ENCODE results near the gene MYH10. TPM values are rescaled to one million over a fixed set of nuclear protein-coding genes. Genes with fewer than 3 reads are reported as not detected.
A peak's percentile ranks its signal among the peaks of the same experiment; 100 is the strongest.

The MYH10 gene
- total RNA-seq, 2 donors from 2014 or later = 251 to 257 TPM

GRCh38 chr17:8469964-8470363 lies 160.6 kb downstream of the MYH10 start:
- H3K27me3 ChIP-seq (ENCODE audit: control insufficient read depth, insufficient read depth, low read length, poor library complexity, severe bottlenecking) = no peaks in the 10 kb centered on the region
- H3K27ac ChIP-seq (ENCODE audit: low read depth, low read length) = no peak overlapping the region
- H3K27ac Mint-ChIP-seq = peak overlapping the region; percentile 65
- peaks cover 2% of the 10 kb centered on the region for H3K4me1 Mint-ChIP-seq
- H3K4me1 ChIP-seq (ENCODE audit: control insufficient read depth, insufficient read depth, low read length) = no peaks in the 10 kb centered on the region
- WGBS, 2 experiments (ENCODE audit: insufficient coverage in 1 of 2, insufficient read length in 1 of 2) = 91% methylated on average over 11 to 12 of the region's 12 CpGs
- peaks cover 85% of the 10 kb centered on the region for H3K36me3 ChIP-seq (ENCODE audit: control insufficient read depth, insufficient read depth, low read length)
- H3K9ac ChIP-seq (ENCODE audit: extremely low read depth, low read length, poor library complexity, severe bottlenecking) = no peak overlapping the region
- H3K27me3 Mint-ChIP-seq (ENCODE audit: insufficient read depth) = no peaks in the 10 kb centered on the region
- H3K4me3 ChIP-seq (ENCODE audit: low read length) = no peak overlapping the region
- no peaks in the 10 kb centered on the region for H3K9me3 ChIP-seq (ENCODE audit: control insufficient read depth, low read length)
- TF ChIP-seq CTCF (conservative IDR thresholded peaks at IDR 0.05) = no peak
- no peak overlapping the region for H3K4me3 Mint-ChIP-seq
- no peaks in the 10 kb centered on the region for H3K9me3 Mint-ChIP-seq
- DNase-seq = peak; percentile 47
- H3K36me3 Mint-ChIP-seq (ENCODE audit: low read depth) = peaks cover 50% of the 10 kb centered on the region

- Histone ChIP-seq H3K9me3 (ENCODE audit: control insufficient read depth, low read length) (no peaks in the 10 kb centered on the region), H3K27me3 (ENCODE audit: control insufficient read depth, insufficient read depth, low read length, poor library complexity, severe bottlenecking) (no peaks in the 10 kb centered on the region), H3K36me3 (ENCODE audit: control insufficient read depth, insufficient read depth, low read length) (peaks cover 85% of the 10 kb centered on the region), H3K9ac (ENCODE audit: extremely low read depth, low read length, poor library complexity, severe bottlenecking) (no peak overlapping the region), H3K27ac (ENCODE audit: low read depth, low read length) (no peak overlapping the region), H3K4me1 (ENCODE audit: control insufficient read depth, insufficient read depth, low read length) (no peaks in the 10 kb centered on the region), H3K4me3 (ENCODE audit: low read length) (no peak overlapping the region)
- Mint-ChIP-seq H3K4me1 (peaks cover 2% of the 10 kb centered on the region), H3K27me3 (ENCODE audit: insufficient read depth) (no peaks in the 10 kb centered on the region), H3K27ac (no peak overlapping the region), H3K36me3 (ENCODE audit: low read depth) (peaks cover 40% of the 10 kb centered on the region), H3K9me3 (no peaks in the 10 kb centered on the region), H3K4me3 (no peak overlapping the region)
- no peak for DNase-seq
- WGBS, 2 experiments (ENCODE audit: insufficient coverage in 1 of 2, insufficient read length in 1 of 2) = 96% methylated on average over 3 of the region's 3 CpGs; no CpG with 5 or more reads in 1 of the 2 experiments
- TF ChIP-seq CTCF (conservative IDR thresholded peaks at IDR 0.05) = no peak
These were observed 161.5 kb downstream of the MYH10 start for GRCh38 chr17:8468980-8469379.

GRCh38 chr17:8468127-8468526 lies 162.4 kb downstream of the MYH10 start:
- Histone ChIP-seq H3K4me1 (ENCODE audit: control insufficient read depth, insufficient read depth, low read length) (no peaks in the 10 kb centered on the region), H3K9me3 (ENCODE audit: control insufficient read depth, low read length) (no peaks in the 10 kb centered on the region), H3K27me3 (ENCODE audit: control insufficient read depth, insufficient read depth, low read length, poor library complexity, severe bottlenecking) (no peaks in the 10 kb centered on the region), H3K4me3 (ENCODE audit: low read length) (no peak overlapping the region), H3K36me3 (ENCODE audit: control insufficient read depth, insufficient read depth, low read length) (peaks cover 83% of the 10 kb centered on the region), H3K9ac (ENCODE audit: extremely low read depth, low read length, poor library complexity, severe bottlenecking) (no peak overlapping the region), H3K27ac (ENCODE audit: low read depth, low read length) (no peak overlapping the region)
- no peak for DNase-seq
- TF ChIP-seq CTCF (conservative IDR thresholded peaks at IDR 0.05) = no peak
- no peaks in the 10 kb centered on the region for H3K27me3 Mint-ChIP-seq (ENCODE audit: insufficient read depth)
- no peaks in the 10 kb centered on the region for H3K9me3 Mint-ChIP-seq
- peaks cover 36% of the 10 kb centered on the region for H3K36me3 Mint-ChIP-seq (ENCODE audit: low read depth)
- H3K4me3 Mint-ChIP-seq = no peak overlapping the region
- WGBS, 2 experiments (ENCODE audit: insufficient coverage in 1 of 2, insufficient read length in 1 of 2) = 97 to 99% methylated on average over 5 to 9 of the region's 9 CpGs
- H3K4me1 Mint-ChIP-seq = peaks cover 2% of the 10 kb centered on the region
- H3K27ac Mint-ChIP-seq = no peak overlapping the region
